CD1c-positive myeloid dendritic cell (primary cell): Measurements from ENCODE around the gene RASA3.
"Not testable (repeated sequence)": the region's sequence is repeated elsewhere in the genome, so short reads cannot be mapped to it uniquely, and the experiment has no call there.

ENCODE experiments used
- DNase-seq: peaks from one replicate; pipeline ENCODE4 v3.0.0-alpha.2; 2016; ENCODE audit errors: extremely low spot score

RASA3 gene

DNA sequence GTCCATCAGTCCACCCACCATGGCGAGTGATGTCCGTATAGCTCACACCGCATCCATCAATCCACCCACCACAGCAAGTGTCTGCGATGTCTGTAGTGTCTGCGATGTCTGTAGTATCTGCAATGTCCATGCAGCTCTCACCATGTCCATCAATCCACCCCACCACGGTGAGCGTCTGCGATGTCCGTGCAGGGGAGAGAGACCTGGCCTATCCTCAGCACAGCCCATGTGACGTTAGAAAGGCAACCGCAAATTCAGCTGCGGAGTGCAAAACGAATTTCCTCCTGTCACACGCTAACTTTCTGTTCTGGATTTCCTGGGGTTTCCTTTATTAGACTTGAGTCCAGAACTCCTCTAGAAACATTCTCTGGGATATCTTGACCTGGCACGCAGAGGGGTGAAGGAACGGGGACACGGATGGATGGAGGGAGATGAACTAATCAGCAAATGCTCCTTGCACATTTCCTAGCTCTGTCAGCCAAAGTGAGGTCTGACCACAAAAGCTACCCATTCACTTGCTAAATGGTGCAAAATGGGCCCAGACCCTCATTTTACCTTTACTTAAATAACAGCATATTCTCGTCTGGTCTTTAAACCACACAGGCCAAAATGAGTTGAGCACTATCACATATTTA is 18.3 kb downstream of the RASA3 start:
- DNase-seq: no peak

DNA sequence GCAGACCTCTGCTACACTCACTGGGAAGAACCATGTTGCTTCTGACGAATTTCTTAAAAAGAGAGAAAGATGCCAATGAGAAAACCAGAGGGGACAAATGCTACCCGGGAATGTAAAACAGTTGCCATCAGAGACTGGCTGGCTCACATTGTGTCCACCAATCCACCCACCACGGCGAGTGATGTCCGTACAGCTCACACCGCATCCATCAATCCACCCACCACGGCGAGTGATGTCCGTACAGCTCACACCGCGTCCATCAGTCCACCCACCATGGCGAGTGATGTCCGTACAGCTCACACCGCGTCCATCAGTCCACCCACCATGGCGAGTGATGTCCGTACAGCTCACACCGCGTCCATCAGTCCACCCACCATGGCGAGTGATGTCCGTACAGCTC is 19.0 kb downstream of the RASA3 start:
- not testable (repeated sequence) for DNase-seq

- no peak for DNase-seq
These were observed 19.5 kb downstream of the RASA3 start for GRCh38 chr13:114112826-114113322.

DNA sequence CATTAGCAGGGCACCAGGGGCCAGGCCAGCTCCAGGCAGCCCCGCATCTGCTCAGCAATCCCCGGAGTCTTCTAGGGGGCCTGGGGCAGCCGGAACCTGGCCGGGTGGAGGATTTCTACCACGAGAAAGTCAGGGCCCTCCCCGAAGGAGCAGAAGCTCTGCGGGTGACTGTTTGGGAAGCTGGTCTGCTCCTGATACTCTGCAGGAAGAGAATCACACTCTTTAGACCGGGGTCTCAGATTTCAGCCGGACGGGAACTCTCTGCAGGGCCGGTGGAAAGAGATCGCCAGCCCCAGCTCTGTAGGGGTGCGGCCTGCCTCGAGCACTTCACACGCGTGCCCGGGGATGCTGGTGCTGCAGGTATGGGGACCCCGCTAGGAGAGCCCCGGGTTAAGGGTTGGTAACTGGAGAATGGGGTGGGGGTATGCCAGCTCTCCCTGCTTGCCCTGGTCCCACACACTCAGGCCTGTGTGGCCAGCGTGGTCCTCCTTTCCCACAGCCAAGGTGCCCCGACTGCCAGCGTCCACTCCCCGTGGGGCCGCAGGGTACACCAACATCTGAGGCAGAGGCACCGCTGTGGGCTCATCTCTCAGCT is 20.1 kb downstream of the RASA3 start:
- no peak for DNase-seq

- no peak for DNase-seq
These were observed 20.8 kb downstream of the RASA3 start for GRCh38 chr13:114111577-114111976.

DNA sequence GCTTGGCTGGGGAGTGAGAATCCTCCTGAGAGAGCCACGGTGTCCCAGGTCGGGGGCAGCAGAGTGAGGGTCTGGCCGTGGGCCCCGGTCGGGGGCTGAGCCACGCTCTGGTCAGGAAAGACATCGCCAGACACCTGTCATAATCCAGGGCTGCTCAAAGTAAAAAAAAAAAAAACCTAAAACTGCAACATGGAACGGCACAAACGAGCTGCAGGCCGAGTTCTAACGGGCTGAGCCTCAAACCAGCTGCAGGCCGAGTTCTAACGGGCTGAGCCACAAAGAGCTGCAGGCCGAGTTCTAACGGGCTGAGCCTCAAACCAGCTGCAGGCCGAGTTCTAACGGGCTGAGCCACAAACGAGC is 21.6 kb downstream of the RASA3 start:
- DNase-seq: not testable (repeated sequence)

DNA sequence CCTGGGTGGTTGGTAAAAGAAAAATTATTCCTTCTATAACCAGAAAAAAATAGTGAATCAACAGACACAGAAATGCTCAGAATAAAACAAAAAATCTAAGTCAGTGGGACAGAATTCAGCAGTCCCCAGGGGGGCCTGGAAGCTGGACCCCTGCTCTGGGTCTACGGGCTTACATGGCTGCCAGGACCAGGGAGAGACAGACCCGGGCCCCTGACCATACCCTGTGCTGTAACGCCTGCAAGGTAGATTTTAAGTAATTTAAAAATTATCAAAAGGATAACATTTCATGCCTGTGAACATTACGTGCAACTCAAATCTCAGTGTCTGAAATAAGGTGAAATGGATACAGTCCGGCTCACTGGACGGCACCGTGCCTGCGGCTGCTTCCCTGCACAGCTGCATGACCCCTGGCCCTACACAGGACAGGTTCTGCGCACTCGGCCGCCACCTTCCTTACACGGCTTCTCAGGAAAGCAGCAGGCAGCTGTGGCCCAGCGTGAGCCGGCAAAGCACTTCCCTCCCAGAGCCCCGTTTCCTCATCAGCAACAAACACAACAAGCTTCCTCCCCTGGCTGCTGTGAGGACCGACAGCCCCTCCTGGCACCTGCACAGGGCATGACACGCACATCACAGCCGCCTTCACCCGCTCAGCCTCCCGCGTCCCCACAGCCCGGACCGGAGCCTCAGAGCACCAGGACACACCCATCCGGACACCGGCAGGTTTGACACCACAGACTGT is 22.2 kb downstream of the RASA3 start:
- DNase-seq: peak; percentile 85

DNA sequence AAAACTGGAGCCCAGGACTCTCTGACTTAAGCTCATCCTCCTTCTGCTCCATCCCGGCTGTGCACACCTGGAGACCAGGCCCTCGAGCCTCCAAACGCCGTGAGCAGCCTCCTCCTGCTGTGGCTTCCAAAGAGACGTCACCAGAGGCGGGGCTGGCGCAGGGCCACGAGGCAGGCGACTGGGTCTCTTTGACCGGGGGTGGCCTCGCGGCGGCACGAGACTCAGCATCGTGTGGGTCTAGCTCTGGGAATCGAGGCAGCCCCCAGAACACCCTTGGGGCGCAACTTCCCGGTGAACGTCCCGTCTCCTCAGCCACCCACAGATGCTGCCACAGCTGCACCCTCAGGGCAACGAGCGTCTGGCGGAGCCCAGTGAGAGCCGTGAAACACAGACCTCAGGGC is 22.8 kb downstream of the RASA3 start:
- DNase-seq: no peak

GRCh38 chr13:114108894-114109293 is 23.5 kb downstream of the RASA3 start:
- no peak for DNase-seq

DNA sequence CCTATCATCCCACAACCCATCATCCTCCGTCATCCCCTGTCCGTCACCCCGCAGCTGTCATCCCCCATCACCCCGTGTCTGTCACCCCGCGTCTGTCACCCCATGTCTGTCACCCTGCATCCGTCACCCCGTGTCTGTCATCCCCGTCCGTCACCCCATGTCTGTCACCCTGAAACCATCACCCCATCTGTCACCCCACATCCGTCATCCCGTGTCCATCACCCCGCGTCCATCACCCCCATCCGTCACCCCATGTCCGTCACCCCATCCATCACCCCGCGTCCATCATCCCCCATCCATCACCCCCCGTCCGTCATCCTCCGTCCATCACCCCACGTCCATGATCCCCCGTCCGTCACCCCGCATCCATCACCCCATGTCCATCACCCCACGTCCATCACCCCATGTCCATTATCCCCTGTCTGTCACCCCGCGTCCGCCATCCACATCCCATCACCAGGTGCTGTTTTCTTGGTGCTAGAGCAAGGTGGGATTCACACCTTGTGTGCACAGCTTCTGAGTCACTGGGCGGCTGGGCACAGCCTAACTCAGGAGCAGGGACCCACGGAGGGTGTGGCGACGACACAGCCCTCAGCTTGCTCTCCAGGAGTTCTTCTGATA is 24.2 kb downstream of the RASA3 start:
- no peak for DNase-seq

- DNase-seq: no peak
These were observed 24.7 kb downstream of the RASA3 start for GRCh38 chr13:114107686-114108081.

DNA sequence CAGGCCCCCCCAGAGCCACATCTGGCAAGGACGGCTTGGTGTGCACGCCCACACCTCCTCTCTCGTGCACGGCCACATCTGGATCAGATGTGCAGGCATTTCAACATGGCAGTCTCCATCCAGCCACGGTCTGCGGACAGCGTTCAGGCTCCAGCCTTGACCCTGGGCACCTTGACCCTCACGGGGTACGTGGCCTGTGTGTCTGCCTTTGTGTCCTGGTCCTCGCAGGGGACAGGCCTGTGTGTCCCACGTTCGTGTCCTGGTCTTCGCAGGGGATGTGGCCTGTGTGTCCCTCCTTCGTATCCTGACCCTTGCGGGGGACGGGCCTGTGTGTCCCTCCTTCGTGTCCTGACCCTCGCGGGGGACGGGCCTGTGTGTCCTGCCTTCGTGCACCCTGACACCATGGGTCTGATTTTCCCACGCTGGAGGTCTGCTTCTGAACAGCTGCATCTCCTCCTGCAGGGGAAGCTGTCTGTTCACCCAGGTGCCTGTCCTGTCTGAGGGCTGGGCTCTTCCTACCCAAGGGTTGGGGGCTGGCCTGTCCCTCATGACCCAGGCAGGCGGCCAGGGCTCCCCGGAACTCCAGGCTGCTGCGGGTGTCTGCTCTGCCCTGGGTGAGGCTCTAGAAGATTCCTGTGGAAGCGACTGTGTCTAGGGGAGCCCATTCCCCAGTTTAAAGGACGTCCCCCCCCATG is 25.3 kb downstream of the RASA3 start:
- no peak for DNase-seq

GRCh38 chr13:114106526-114106925 is 25.9 kb downstream of the RASA3 start:
- no peak for DNase-seq

DNA sequence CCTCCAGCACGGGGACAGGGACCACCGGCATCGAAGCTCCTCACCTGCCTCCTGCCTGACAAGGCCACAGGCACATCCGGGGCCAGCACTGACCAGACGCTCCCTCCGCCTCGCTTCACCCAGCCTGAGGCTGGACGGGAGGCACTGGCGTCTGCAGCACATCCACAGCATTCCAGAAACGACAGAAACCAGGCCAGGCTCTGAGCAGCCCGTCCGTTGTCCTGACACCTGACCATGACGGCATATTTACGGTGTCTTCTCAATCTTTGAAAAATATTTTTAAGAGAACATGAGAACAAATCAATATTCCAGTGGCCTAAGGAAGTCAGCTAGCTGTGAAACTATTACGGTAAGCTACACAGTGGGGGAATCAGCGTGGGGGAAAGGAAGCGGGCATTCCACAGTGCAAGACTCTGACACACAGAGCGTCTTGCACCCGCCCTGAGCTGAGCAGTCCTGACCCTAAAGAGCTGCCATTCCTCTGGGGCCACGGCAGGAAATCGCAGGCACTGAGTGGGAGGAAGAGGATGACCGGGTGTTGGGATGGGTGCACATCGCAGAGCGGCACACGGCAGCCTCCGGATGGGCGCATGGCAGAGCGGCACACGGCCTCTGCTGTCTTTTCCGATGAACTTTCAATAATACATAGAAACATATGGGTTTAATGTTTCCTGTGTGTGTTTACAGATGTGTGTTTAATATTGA is 26.8 kb downstream of the RASA3 start:
- DNase-seq: no peak

GRCh38 chr13:114104655-114105520 is 27.5 kb downstream of the RASA3 start:
- peak; percentile 8 for DNase-seq

GRCh38 chr13:114103801-114104654 is 28.4 kb downstream of the RASA3 start:
- no peak for DNase-seq

- DNase-seq: not testable (repeated sequence)
These were observed 29.2 kb downstream of the RASA3 start for GRCh38 chr13:114103289-114103621.

DNA sequence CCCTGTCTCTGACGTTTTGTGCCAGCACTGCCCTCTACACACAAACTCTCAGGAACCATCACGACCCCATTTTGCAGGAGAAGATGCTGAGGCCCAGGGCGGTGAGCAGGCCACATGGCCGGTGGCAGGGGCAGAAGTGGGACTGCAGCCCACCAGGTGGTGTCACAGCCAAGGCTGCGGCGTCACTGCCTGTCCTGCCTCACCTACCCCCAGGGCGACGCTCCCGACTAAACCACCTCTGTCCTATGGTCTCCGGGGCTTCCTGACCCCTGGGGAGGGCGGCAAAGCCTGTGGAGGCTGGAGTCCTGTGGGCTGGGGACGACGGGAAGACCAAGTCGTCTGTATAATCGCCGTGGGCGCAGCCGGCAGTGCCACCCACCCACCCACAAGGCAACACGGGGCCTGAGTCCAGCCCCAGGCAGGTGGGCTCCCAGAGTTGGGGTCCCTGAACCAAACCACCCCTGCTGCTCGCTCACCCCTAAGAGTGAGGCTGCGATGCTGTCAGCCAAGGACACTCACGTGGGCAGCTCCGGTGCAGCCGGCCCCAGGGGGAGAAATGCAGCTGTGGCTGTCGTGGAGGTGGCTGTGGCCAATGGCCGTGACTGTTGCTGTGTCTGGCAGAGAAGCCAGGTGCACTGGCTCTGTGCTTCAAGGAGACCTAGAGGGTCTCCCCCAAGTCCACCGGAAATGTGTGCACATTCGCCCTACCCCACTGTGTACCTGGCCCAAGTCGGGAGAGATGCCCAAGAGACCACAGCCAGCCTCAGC is 29.7 kb downstream of the RASA3 start:
- no peak for DNase-seq

- DNase-seq: no peak
These were observed 30.3 kb downstream of the RASA3 start for GRCh38 chr13:114102131-114102520.
